Measurements from ENCODE around the gene PARD6B.

DNA sequence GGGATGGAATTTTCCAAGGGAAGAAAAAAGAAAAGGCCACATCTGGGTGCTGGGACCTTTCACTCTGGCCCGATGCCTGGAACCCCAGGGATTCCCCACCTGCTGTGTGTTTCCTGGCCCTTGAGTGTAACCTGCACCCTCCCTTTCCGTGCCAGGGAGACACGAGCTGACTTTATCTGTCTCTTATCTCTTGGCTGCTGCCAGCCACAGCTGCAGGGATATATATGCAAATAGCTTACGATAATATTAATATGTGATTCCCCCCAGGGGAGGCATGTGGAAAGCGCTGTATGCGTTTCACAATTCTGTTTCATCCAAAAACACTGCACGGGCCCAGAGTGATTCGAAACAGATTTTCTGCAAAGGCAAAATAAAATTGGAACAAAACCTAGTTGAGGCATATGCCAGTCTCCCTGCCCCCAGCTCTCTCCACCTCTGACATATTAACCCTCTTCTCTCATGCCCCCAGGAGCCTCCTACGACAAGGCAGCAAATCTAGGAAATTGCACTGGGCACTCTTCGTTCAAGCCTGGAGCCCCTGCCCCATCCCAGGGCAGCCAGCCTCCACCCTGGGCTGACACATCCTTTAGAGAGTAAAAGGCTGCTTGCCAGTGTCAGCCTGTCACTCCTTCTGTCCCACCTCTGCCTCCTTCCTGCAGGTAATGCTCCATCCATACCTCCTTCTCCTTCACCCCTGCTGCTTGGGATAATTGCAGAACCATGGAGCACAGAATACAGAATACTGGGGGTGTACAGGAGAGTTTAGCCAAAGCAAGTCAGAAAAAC, 41.3 kb upstream of the PARD6B start:
- TF ChIP-seq, protein P1, sequence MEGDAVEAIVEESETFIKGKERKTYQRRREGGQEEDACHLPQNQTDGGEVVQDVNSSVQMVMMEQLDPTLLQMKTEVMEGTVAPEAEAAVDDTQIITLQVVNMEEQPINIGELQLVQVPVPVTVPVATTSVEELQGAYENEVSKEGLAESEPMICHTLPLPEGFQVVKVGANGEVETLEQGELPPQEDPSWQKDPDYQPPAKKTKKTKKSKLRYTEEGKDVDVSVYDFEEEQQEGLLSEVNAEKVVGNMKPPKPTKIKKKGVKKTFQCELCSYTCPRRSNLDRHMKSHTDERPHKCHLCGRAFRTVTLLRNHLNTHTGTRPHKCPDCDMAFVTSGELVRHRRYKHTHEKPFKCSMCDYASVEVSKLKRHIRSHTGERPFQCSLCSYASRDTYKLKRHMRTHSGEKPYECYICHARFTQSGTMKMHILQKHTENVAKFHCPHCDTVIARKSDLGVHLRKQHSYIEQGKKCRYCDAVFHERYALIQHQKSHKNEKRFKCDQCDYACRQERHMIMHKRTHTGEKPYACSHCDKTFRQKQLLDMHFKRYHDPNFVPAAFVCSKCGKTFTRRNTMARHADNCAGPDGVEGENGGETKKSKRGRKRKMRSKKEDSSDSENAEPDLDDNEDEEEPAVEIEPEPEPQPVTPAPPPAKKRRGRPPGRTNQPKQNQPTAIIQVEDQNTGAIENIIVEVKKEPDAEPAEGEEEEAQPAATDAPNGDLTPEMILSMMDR (IDR thresholded peaks at IDR 0.05; ENCODE audit: borderline replicate concordance, extremely low read depth, low read length, poor library complexity, severe bottlenecking) = no peak
- TF ChIP-seq EZH2 (IDR thresholded peaks at IDR 0.05; ENCODE audit: borderline replicate concordance, low read depth, low read length, severe bottlenecking) = no peak
